GM20431 (cell line): ENCODE results near the gene NIPBL.
"Not testable (repeated sequence)": the region's sequence is repeated elsewhere in the genome, so short reads cannot be mapped to it uniquely, and the experiment has no call there.

Experiments used
- in situ Hi-C: fragments of 300-500 bp; cut with MseI, MboI; formaldehyde crosslinking; loops from one replicate; pipeline ENCODE4 v1.15.0; 2020; ENCODE audit warnings: low sequenced_read_pairs; ENCODE audit not compliant: unreplicated experiment

The NIPBL gene

DNA sequence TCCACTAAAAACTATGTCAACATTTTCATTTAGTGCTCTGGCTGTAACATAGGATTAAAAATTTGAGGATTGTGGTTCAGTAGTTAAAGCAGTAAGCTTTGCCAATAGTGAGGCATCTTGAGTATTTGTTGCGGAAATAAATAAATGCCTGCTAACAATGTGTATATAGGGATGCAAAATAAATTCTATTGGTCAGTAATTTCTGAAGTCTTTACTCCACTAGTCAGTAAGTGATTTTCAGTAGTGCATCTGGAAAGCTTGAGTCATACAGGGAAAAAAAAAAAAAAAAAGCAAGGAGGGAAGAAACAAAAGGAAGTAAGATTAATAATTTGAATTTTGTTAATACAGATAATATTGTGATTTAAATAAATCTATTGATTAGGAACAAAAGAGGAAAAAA, 21.0 kb downstream of the NIPBL start:
- in situ Hi-C loops, result no loop called here

GRCh38 chr5:36899860-36900259, 23.3 kb downstream of the NIPBL start:
- in situ Hi-C loops, result no loop called here

DNA sequence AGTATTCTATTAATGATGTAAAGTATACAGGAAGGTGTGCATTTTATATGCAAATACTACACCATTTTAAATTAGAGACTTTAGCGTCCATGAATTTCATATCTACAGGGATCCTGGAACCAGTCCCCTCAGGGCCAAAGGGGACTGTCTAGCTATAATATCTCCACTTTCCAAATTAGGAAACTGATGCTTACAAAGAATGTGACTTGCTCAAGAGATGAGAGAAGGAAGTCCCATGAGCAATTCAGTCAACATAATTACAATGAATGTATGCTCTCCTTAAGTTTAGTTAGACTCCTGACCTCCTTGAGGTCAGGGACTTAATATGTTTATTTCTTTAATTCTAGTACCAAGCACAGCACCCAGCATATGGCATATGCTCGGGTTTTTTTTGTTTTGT, 23.7 kb downstream of the NIPBL start:
- in situ Hi-C loops, result no loop called here

- in situ Hi-C loops, result not testable (repeated sequence)
These were observed 24.5 kb downstream of the NIPBL start for GRCh38 chr5:36901077-36901476.

GRCh38 chr5:36901856-36902255, 25.3 kb downstream of the NIPBL start:
- in situ Hi-C loops, result no loop called here

DNA sequence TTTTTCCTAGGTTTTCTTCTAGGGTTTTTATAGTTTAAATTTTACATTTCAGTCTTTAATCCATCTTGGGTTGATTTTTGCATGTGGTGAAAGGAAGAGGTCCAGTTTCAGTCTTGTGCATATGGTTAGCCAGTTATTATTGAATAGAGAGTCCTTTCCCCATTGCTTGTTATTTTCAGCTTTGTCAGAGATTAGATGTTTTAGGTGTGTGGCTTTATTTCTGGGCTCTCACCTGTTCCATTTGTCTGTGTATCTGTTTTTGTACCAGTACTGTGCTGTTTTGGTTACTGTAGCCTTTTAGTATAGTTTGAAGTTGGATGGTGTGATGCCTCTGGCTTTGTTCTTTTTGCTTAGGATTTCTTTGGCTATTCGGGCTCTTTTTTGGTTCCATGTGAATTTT, 25.8 kb downstream of the NIPBL start:
- in situ Hi-C loops, result no loop called here

DNA sequence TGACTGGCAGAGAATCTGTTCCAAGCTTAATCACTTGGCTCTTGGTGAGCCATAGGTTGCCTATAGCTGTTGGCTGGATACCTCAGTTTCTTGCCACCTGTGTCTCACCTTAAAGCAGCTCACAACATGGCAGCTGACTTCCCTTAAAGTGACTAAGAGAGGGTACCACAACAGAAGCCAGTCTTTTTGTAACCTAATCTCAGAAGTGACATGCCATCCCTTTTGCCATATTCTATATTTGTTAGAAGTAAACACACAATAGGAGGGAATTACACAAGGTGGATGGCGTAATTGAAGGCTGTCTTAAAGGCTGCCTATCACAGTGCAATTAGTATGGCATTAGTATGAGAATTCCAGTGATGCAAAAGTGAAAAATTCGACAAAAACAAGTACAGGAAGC, 28.1 kb downstream of the NIPBL start:
- in situ Hi-C loops, result no loop called here

DNA sequence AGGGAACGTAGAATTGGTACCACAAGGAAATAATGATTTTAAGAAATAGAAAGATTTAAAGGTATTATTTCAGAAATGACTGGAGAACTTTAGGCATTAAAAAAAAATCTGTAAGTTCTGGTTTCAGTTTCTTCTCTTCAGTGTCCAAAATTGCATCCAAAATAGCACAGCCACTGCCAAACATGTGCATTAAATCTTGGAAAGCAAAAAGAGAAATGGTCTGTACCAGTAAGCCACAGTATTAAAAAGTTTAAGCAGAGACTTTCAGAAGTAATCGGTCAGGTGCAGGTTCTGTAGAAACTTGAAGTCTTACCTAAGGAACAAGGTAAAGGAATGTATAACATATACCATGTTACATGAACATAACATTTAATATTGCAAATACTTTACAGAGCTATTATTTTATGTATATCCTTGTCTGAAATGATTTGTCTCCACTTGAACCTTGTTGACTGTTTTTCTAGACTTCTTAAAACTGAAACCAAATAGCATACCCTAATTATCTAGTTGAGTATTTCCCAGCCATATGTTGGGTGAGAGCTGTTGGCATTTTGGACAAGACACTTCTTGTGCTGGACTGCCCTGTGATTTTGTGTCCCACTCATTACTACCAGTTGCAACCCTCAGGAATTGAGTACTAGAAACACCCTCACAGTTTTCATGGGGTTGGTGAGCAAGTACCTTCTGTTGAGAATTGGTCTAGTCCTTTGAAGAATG, 32.1 kb downstream of the NIPBL start:
- in situ Hi-C loops, result no loop called here

GRCh38 chr5:36915653-36916052, 39.1 kb downstream of the NIPBL start:
- in situ Hi-C loops, result no loop called here

GRCh38 chr5:36916614-36917013, 40.0 kb downstream of the NIPBL start:
- in situ Hi-C loops, result not testable (repeated sequence)

DNA sequence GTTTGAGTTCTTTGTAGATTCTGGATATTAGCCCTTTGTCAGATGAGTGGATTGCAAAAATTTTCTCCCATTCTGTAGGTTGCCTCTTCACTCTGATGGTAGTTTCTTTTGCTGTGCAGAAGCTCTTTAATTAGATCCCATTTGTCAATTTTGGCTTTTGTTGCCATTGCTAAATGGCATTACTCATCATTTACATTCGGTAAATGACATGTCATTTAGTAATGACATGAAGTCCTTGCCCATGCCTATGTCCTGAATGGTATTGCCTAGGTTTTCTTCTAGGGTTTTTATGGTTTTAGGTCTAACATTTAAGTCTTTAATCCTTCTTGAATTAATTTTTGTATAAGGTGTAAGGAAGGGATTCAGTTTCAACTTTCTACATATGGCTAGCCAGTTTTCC, 40.8 kb downstream of the NIPBL start:
- in situ Hi-C loops, result not testable (repeated sequence)

- in situ Hi-C loops, result no loop called here
These were observed 42.7 kb downstream of the NIPBL start for GRCh38 chr5:36919238-36919637.

DNA sequence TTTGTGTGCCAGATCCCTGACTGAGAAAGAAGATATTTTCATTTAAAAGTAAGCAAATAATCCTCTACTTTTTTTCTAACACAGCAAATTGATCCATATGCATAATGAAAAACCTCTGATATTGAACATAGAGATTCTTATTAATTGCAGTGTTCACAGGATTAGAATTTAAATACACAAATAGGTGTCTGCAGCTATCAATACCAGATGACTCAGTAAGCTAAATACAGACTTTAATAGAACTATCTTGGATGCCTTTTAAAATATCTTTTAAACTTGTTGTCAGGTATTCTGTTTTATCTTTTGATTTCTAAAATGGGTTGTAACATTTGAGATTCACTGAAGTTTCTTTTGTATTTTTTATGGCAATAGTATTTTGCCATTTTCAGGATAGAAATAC, 43.1 kb downstream of the NIPBL start:
- in situ Hi-C loops, result no loop called here

GRCh38 chr5:36928947-36929346, 52.4 kb downstream of the NIPBL start:
- in situ Hi-C loops, result no loop called here

- in situ Hi-C loops, result no loop called here
These were observed 52.9 kb downstream of the NIPBL start for GRCh38 chr5:36929438-36929837.

GRCh38 chr5:36932056-36932455, 55.5 kb downstream of the NIPBL start:
- in situ Hi-C loops, result no loop called here

DNA sequence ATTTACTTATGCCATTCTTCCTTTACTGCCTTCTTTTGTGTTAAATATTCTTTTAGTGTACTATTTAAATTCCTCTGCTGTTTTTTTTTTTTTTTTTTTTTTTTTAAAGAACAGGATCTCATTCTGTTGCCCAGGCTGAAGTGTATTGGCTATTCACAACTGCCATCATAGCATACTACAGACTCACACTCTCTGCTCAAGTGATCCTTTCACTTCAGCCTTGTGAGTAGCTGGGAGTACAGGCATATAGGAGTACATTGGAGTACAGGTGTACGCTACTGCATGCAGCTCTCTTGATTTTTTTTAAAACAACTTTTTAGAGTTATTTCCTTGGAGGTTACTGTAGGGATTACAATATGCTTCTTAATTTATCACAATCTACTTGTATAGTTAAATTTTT, 56.1 kb downstream of the NIPBL start:
- in situ Hi-C loops, result no loop called here

GRCh38 chr5:36934740-36935356, 58.3 kb downstream of the NIPBL start:
- in situ Hi-C loops, result no loop called here

DNA sequence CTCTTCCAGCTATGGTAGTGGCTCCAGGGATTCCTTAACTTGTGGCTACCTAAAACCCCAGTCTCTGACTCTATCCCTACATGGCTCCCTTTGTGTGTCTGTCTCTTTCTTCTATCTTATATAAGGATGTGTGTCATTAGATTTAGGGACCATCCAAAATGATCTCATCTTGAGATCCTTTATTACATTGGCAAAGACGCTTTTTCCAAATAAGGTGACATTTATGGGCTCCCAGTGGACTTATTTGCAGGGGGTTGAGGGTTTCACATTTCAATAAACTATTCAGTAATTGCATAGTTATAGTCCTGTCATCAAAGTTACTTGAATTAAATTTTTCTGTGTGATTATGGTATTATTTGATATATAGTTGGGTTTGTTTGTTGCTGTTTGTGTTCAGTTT, 59.2 kb downstream of the NIPBL start:
- in situ Hi-C loops, result no loop called here

- in situ Hi-C loops, result no loop called here
These were observed 59.7 kb downstream of the NIPBL start for GRCh38 chr5:36936309-36936708.

DNA sequence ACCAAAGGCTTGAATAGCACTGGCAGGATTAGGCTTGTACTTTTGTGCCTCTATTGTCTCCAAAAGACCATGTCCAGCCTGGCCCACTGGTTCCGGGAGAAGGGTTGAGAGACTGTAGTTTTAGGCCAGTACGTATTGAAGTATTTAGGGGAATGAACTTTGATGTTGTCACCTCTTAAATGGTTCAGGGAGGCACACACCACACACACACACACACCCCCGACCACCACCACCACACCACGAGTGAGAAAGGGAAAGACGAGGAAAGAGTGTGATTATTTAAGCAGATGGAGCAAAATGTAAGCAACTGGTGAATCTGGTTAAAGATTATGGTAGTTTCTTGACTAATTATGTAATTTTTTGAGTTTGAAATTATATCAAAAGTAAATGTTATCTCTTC, 61.6 kb downstream of the NIPBL start:
- in situ Hi-C loops, result no loop called here
